ENCODE results near the gene HYOU1.
"Not testable (repeated sequence)": the region's sequence is repeated elsewhere in the genome, so short reads cannot be mapped to it uniquely, and the experiment has no call there.

Gene HYOU1

DNA sequence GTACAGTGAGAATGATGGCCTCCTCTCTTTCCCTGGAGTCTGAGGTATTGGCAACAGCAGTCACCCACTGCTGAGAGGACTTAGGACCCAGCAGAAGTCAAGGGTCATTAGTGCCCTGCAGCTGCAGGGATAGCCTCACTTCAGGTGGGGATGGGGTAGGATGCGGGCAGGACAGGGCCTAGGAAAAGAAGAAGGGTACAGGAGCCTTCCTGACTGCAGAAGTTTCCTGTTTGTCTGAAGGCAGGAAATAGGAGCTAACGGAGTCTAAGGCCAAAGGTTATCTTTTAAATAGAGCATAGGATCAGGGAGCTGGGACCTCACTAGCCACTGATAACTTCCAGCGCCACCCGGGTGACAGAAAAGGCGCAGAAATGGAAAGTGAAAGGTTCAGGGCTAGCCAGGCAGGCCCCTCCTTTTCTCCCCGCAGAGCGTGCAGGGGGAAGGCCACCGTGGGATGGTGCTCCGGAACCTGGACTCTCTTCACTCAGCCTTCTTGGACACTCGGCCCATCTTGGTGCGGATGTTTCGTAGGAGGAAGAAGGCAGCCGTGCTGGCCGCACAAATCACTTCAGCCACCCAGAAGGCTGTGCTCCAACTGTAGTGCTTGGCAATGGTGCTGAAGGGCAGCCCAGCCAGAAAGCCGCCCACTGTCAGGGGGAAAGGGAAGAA lies 32.4 kb downstream of the HYOU1 start:
- no peak for DNase-seq (ENCODE audit: low spot score)
- FAIRE-seq, result no peak

- DNase-seq (ENCODE audit: low spot score) (no peak), FAIRE-seq (no peak)
These were observed 33.3 kb downstream of the HYOU1 start for GRCh38 chr11:119023741-119024140.

GRCh38 chr11:119021631-119022030 lies 35.4 kb downstream of the HYOU1 start:
- no peak for FAIRE-seq

GRCh38 chr11:119019996-119020395 lies 37.0 kb downstream of the HYOU1 start:
- no peak for FAIRE-seq
- DNase-seq (ENCODE audit: low spot score), result no peak

More at GRCh38 chr11:119021631-119022030, 35.4 kb downstream of the HYOU1 start:
- no peak for DNase-seq (ENCODE audit: low spot score)

GRCh38 chr11:119018074-119018938 lies 38.7 kb downstream of the HYOU1 start, which contains the start of the genes RPS25 and TRAPPC4:
Gene RPS25 (minus strand): TSS chr11:119018343. CDS start chr11:119018284, 59 bp downstream.
Gene TRAPPC4 (plus strand): TSS chr11:119018766. CDS start chr11:119018796, 30 bp downstream.
- FAIRE-seq (peak; percentile 34), DNase-seq (ENCODE audit: low spot score) (peak; percentile 88)

- not testable (repeated sequence) for FAIRE-seq; DNase-seq (ENCODE audit: low spot score)
These were observed 39.6 kb downstream of the HYOU1 start for GRCh38 chr11:119017377-119017776.

DNA sequence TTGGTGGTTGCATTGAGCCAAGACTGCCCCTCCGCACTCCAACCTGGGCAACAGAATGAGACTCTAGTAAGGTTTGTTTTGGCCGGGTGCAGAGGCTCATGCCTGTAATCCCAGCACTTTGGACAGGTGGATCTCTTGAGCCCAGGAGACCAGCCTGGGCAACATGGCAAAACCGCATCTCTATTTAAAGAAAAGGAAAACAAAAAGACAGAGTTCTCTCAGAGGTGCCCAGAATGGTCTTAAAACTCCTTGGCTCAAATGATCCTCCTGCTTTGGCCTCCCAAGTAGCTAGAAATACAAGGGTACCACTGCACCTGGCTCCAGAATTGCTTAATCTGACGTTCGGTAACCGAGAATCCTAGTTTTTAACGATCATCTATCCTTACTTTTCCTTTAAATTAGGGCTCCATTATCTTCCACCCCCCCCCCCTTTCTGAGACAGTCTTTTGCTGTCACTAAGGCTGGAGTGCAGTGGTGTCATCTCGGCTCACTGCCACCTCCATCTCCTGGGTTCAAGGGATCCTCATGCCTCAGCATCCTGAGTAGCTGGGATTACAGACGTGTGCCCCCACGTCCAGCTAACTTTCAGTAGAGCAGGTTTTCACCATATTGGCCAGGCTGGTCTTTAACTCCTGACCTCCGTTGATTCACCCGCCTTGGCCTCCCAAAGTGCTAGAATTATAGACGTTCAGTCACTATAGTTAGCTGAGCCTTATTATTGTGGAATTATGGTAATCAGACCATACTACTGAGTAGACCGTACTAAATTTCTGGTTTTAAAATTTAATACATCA lies 40.6 kb downstream of the HYOU1 start:
- FAIRE-seq (no peak), DNase-seq (ENCODE audit: low spot score) (no peak)

DNA sequence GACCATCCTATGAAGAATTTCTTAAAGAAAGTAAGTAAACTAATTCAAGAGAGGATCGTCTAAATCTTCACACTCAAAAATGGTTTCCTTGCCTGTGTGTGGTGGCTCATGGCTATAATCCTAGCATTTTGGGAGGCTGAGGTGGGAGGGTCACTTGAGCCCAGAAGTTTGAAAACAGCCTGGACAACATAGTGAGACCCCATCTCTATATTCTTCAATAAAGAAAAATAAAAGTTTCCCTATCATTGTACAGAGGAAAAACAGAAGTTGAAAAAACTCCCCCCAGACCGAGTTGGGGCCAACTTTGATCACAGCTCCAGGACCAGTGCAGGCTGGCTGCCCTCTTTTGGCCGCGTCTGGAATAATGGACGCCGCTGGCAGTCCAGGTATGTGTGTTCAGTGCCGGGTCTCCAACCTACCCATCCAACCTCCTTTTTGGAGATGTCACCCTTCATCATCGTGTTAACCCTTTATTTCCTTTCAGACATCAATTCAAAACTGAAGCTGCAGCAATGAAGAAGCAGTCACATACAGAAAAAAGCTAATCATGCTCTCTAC lies 41.9 kb downstream of the HYOU1 start:
- no peak for DNase-seq (ENCODE audit: low spot score)

DNA sequence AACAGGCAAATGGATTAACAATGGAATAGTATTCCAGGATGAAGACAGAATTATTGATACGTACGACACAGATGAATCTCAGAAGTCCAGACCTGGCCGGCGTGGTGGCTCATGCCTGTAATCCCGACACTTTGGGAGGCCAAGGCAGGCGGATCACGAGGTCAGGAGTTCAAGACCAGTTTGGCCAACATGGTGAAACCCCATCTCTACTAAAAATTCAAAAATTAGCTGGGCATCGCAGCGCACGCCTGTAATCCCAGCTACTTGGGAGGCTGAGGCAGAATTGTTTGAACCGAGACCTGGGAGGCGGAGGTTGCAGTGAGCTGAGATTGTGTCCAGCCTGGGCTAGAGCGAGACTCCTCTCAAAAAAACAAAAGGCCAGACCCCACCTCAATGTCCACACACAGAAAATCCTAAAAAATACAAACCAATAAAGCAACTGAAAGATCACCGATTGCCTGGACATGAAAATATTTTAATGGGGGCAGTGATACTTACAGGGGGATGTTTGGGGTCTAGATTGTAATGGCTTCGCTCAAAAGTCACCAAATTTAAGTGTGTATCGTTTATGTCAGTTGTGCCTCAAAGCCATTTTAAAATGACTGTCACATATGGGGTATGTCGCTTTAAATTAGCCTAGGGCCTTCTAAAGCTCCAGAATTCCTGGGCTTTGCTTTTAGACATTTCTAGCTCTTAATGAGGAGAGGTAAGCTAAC lies 42.6 kb downstream of the HYOU1 start:
- no peak for DNase-seq (ENCODE audit: low spot score)
- no peak for FAIRE-seq

More for the DNA sequence above, 41.9 kb downstream of the HYOU1 start:
- no peak for FAIRE-seq

GRCh38 chr11:119012629-119013170 lies 44.3 kb downstream of the HYOU1 start:
- DNase-seq (ENCODE audit: low spot score), result no peak
- FAIRE-seq, result no peak

GRCh38 chr11:119011476-119012053 lies 45.4 kb downstream of the HYOU1 start:
- no peak for DNase-seq (ENCODE audit: low spot score)

DNA sequence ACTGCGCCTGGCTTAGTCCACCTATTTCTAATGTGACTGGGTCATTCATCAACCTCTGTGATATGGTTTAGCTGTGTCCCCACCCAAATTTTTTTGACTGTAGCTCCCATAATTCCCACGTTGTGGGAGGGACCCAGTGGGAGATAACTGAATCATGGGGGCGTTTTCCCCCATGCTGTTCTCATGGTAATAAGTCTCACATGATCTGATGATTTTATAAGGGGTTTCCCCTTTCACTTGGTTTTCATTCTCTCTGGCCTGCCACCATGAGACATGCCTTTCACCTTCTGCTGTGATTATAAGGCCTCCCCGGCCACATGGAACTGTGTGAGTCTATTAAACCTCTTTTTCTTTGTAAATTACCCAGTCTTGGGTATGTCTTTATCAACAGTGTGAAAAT lies 50.3 kb downstream of the HYOU1 start:
- DNase-seq (ENCODE audit: low spot score), result no peak
- no peak for FAIRE-seq

More at GRCh38 chr11:119011476-119012053, 45.4 kb downstream of the HYOU1 start:
- no peak for FAIRE-seq

GRCh38 chr11:119000906-119001305 lies 56.1 kb downstream of the HYOU1 start:
- peak; percentile 23 for DNase-seq (ENCODE audit: low spot score)
- FAIRE-seq, result no peak

DNA sequence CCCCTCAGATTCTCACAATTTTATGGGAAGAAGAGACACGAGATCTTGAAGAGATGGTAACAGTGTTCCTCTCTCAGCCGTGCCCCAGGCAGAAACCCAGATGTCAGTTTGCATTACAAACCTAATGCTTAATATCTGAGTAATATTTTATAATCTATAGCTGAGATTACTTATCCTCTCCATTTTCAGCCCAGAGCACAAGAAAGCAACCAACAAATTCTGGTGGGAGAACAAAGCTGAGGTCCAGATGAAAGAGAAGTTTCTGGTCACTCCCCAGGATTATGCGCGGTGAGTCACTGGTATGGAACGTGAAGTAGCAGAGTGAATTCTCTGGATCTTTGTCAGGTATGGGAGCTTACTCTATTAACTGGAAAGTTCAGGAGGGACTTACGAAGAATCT lies 58.2 kb downstream of the HYOU1 start:
- DNase-seq (ENCODE audit: low spot score), result peak; percentile 75
- peak; percentile 84 for FAIRE-seq

DNA sequence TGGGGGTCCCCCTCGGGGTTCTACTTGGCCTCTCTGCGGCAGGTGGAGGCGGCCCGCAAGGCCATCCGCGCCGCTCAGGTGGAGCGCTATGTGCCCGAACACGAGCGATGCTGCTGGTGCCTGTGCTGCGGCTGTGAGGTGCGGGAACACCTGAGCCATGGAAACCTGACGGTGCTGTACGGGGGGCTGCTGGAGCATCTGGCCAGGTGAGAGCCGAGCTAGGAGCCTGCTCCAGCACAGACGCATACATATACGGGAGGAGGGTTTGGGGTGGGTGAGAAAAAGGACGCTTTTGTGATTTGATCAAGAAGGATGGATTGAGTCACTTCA lies 58.7 kb downstream of the HYOU1 start:
- DNase-seq (ENCODE audit: low spot score) (no peak), FAIRE-seq (no peak)

GRCh38 chr11:118997627-118998387 lies 59.2 kb downstream of the HYOU1 start, which contains the start of gene CENATAC:
Gene CENATAC (plus strand): TSS chr11:118998138. CDS start chr11:118998198, 60 bp downstream.
- peak; percentile 75 for DNase-seq (ENCODE audit: low spot score)
- FAIRE-seq, result no peak

DNA sequence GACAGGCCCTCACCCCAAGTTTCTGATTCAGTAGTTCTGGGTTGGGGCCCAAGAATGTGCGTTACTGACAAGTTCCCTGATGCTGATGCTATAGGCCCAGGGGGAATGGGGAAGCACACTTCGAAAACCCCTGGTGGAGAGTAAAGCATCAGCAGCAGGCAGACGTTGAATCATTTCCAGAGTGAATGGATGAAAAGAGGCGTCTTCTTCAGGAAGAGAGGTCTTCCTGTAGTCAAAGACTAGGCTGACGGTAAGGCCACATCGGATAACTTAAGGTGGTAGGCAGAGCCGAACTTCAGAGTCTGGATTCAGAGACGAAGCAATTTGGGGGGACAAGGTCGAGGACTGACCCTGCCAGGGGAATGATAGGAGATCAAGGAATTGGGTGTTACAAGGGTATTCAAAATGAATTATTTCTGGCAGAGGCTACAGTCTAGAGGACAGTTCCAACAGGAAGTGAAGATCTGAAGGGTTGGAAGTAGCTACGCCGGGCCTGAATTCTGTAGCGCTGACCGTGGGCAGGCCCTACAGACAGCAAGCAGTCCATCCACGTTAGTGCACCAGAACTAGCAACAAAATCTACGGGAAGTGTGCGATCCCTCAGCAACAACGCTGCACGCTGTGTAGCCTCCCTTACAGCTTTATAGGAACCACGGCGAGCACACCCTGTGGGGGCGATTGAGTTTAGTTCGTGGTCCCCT lies 59.9 kb downstream of the HYOU1 start:
- no peak for DNase-seq (ENCODE audit: low spot score)

More for the DNA sequence above, 59.9 kb downstream of the HYOU1 start:
- FAIRE-seq, result no peak
